Astrocyte of the hippocampus (primary cell): ENCODE measurements around the gene MEIS2.
A peak's percentile ranks its signal among the peaks of the same experiment; 100 is the strongest.

Source experiments
- DNase-seq: peaks from one replicate; pipeline ENCODE4 v3.0.0; 2011; ENCODE audit warnings: low read depth, low spot score

The MEIS2 gene

DNA sequence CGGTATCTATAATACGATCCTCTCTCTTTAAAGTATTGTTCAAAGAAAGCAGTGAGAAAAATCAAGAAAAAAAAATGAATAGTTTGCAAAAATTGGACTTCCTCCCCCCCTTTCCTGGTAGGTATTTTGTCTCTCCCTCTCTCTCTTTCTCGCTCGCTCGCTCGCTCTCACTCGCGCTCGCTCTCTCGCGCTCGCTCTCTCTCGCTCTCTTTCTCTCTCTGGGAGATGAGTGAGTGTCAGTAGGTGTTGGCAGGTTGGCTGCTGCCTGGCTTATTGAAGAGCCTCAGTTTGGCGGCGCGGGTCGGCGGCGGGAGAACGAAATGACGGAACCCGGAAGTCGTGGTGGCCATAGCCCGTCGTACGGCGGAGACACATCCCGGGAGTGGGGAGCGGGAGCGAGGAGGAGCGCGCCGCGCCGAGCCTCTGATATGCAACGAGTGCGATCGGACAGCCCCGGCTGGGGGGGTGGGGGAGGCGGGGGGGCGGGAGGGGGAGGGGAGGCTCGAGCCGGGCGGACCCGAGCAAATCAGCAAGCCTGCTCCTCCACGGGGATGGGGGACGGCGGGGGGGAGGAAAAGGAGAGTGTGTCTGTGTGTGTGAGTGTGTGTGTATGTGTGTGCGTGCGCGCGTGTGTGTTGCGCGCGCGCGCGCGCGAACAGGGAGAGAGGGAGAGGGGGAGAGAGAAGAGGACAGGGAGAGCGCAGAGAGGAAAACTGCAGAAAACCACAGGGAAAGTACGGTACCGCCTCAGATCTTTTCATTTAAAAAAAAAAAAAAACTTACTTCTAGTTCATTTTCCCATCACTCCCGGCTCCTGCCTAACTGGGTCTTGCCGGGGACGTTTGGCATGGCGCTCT, at the start of gene MEIS2:
TSS of gene MEIS2 (minus strand) at position 441 of the 857 bp plus-strand sequence. CDS start 1,083 bp downstream, outside the sequence.
- DNase-seq: peak; percentile 96

DNA sequence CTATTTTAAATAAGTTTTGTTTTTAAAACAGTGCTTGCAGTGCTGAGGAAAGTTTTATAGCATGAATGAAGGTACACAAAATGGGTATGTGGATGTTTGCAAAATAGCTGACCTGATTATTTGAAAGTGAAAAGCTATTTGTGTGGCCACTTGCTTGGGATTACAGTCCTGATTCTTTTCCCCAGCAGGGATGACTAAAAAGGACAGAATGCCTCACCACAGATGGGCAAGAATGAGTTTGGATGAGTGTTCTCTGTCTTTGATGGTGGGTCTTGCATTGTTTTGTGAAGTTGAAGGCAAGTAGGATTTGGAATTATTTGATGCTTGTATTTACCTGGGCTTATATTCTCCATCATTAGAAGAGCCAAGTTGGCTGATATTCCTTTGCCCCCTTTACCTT, 48.8 kb upstream of the MEIS2 start:
- peak; percentile 12 for DNase-seq

DNA sequence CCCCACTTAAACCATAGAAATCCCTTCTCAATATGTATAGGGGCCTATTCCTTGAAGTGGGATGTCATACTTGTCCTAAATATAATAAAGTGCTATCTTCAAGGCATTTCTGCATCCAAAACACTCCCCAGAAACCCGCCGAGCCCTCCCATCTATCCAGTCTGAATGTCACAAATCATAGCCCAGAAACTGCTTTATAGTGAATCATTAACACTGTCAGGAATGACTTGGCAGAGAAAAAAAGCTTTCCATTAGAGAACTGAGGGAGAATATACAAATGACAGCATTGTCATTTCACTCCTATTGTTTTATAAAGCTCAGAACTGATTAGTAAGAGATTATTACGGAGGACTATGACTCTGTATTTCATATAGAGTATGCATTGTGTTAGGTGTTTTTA, 48.4 kb upstream of the MEIS2 start:
- no peak for DNase-seq

DNA sequence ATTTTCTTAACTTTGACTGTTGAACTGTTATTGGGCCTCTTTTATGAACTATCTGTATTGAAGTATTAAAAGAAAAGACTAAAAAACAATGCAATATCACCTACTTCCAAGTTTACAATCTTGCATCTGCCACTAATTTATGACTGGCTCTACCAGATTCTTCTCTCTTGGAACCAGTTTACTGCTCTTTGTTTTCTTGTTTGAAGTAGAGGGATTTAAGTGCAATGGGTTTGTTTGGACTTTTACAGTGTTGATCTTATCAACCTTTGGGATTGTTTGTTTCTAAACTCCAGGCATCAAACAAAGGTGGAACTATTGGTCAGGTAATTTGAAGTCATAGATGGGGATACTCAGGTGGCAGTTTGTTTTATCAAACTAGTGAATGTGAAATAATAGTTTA, 43.0 kb upstream of the MEIS2 start:
- DNase-seq: no peak

DNA sequence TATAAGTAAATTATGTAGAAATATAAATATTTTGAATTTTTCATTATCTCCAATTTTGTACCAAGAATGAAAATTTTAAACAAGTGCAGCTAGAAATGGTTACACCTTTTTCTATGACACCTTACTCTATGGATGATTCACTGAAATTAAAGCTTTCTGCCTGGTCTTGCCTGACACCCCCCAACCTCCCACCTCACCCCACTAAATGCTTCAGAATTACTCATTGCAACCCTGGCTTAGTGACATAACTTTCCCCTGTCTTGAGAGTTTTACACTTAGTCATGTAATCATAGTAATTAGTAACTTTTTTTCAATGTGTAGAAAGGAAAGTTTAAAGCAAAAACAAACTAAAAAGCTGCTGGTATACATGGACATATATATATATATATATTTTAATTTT, 42.0 kb upstream of the MEIS2 start:
- DNase-seq: no peak

DNA sequence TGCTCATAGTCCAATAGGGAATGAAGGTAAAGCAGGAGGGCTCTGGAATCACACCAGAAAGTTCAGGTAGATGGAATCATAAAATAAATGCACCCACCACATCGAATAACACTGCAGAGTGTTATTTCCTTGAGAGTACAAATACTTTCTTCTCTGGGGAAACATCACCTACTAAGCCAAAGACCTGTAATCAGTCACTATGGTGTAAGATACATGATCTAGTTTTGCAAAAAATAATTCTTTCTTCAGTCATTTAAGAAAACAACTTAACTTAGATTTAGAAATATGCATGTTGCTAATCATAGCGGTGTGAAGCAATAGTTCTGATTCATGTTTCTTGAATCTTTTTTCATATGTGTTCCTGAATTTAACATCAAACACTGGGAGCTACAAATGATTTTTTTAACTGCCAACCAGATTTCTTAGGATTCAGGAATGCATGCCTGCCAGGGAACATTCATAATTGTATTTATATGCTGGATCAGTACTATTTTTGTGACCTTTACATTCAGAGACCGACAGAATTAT, 40.2 kb upstream of the MEIS2 start:
- no peak for DNase-seq

DNA sequence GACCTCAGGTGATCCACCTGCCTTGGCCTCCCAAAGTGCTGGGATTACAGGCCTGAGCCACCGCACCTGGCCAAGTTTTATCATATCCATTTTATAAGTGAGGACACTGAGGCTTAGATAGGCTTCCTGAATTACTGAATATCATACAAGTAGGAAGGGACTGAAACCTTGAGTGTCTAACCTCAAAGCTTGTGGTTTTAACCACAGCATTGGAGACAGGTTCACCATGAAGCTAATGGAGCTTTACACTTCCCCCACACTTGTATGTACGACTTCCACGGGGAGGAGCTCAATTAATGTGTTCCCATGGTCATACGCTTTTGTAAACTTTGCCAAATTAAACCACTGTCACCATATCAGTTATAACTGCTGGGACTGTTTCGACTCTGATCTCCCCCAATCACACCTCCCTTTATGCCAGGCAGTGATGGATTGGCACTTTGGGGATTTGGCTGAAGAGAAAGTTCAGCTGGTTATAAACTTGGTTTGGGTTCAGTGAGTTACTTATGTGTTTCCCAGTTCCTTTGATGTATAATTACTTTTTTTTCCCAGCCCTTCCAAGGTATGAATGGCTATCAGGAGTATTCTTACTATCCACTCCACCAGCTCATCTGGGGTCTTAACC, 38.4 kb upstream of the MEIS2 start:
- no peak for DNase-seq

DNA sequence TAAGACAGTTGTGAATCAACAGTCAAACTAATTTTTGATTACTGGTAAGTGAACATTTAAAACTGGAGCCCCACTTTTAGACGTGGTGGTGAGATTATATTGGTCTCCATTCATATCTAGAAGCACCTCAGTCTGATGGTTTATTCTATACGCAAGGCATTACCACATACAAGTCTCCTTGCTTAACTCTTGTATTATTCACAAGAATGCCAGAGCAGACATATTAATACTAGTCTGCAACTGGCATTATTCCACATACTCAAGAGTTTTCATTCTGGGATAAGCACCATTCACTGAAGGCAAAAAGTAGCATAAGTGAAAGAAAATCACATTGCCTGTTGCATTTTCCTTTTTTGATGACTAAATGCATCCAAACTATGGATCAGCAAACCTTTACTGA, 36.9 kb upstream of the MEIS2 start:
- no peak for DNase-seq

DNA sequence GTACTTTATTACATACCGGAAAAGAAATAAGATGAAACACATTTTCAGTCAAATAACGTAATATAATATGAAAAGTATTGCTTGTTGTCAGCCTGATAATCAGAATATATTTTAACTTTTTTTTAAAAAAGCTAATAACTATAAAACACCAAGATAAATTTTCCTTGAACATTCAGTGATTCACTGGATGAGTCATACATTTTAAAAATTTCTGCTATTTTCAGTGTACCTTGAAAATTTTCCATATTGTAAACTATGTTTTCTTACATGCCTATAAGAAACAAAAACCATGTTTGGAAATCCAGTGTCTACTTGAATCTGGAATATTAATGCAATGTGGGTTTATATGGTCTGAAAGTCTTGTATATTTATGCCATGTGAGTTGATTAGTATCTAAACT, 36.3 kb upstream of the MEIS2 start:
- no peak for DNase-seq

DNA sequence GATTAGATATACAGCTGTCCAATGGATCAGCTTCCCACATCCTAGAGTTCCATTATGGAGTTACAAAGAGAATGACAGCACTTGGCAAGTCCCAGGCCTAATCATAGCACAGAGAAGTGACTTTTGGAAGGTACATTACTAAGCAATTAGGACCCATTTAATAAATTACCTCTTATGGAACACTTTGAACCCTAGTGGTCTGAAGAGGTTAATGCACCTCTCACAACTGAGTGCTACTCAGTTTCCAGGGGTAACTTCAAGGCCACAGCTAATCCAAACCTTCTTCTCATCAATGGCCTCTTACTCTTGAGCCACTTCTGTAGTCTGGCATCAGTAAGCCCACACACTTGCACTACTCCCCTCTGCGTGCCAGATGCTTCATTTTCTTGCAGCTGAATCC, 34.9 kb upstream of the MEIS2 start:
- DNase-seq: no peak

DNA sequence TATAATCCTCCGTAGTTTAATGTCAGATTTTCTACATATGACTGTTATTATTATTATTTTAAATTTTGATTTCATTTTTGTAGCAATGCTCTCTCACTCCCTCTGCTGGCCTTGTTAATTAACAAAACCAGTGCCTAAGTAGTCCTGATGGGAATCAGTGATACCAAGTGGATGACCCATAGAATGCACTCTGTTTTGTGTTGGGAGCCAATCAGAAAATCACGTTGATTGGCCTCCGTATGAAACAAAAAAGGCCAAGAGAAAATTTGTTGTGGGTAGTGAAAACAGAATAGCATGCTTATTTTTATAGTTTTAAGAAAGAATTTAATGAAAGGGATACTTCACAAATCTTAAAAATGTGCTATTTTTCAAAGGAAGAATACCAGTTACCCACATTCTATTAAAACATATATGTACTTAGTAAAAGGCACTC, 34.4 kb upstream of the MEIS2 start:
- DNase-seq: peak; percentile 53

DNA sequence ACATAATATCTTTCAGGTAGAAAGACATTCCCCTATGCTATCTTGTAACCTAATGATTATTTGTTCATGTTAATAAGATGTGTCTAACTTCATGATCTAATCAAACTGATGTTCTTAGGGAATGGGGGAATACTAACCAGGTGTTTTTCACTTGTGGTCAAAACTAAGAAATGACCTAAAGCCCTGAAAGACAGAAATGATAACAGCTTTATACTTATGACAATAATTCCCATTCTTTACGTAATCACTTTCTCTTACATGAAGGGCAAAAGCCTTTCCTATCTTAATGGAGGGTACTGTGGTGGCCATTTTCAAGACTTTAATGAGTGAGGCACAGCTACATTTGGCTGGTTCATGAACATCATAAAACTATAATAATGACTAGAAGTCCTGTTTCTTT, 33.9 kb upstream of the MEIS2 start:
- DNase-seq: no peak

DNA sequence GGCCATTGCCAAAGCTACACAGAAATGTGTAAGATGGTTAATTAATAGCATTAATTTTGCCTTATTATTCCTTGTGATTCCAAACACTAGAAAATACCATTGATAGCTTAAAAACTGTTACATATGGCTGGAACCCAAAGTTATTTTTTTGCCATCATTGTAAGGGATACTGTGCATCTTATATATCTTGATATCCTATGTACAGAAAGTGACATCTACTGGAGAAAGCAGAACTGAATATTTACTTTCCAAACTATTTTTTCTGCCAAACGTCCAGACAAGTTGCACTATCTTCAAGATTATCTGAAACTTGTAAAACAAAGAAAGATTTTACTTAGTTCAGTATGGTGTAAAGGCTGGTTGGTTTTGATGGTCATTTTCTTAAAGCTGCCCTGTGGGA, 33.3 kb upstream of the MEIS2 start:
- DNase-seq: peak; percentile 38

DNA sequence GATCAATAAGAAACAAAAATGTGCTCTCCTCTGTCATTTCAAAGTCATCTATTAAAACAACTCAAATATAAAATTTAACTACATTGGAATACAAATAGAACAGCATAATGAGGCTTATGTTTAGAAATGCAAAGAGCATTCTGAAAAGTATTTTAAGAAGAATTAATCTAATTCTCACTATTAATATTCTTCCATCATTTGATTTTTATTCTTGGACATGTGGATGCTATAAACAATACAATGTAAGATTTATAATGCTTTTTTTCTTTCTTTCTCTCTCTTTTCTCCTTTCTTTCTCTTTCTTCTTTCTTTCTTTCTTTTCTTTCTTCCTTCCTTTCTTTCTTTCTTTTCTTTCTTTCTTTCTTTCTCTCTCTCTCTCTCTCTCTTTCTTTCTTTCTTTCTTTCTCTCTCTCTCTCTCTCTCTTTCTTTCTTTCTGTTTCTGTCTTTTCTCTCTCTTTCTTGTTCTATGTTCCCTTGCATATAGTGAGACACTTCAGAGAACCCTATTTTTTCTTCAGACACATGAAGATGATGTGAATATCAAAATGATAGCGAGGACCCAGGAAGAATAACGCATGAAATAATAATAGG, 32.6 kb upstream of the MEIS2 start:
- no peak for DNase-seq

DNA sequence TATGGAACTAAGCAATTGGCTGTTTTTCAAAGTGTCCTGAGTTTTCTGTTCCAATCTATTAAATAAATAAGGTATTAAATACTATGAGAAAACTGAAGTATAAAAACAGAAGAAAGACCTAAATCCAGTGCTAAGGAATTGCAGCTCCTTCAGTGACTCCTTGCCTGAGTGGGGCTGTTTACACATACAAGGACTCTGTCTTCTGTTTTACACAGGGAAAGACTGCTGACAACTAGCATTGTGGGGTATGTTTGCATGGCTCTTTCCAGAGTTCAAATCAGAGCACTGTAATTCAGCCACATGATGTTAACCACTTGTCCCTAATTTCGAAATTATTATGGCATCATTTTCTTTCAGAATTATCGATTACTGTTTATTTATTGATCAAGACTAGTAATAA, 31.3 kb upstream of the MEIS2 start:
- DNase-seq: no peak

DNA sequence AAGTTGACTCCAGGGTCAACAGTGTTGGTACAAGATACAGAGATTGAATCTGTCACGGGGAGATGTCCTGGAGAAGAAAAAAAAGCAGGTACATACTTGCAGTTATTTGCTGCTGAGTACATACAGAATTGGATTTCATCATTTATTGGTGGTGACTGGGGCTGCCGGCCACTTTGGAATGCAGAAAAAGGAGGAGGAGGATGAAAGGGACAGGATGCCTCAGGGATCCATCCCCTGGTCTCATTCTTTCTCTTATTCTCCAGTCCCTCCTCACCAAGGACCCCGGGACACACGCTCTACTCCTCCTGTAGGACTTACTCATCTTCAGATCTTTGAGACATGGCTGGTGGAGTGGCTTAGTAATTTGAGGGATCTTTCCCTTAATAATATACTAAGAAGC, 30.0 kb upstream of the MEIS2 start:
- DNase-seq: no peak

DNA sequence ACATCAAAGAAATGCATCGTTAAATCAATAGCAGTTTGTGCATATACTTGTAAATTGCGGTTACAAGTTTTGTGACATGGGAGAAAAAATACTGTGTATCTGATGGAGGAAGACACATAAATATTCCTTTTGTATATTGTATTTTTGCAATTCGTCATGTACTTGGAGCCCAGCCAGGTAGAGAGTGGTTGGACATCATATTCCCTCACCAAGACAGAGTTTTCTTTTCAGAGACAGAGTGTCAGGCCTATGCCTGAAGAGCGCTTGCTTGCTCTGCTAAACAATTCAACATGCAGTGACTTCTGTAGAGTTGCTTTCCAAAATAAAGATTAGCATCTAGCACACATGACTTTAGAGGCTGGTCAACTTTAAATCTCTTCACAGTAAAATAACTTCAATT, 24.8 kb upstream of the MEIS2 start:
- peak; percentile 50 for DNase-seq

DNA sequence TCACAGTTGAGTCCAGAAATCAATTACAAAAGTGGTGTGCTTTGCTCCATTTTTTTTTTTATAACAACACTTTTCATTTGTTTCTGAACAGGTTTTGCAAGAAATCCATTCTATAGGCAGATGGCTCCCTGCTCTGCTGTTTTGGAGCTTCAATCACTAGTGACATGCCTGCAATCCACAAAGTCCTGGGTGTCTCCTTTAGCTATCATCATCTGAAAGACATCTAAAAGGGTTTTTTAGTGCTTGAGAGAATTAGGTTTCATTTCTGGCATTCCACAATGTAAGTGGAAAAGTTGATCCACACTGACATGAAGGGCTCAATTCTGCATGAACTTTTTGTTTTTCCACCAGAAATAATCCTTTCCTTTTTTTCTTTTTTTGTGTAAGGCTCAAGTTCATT, 24.0 kb upstream of the MEIS2 start:
- no peak for DNase-seq

DNA sequence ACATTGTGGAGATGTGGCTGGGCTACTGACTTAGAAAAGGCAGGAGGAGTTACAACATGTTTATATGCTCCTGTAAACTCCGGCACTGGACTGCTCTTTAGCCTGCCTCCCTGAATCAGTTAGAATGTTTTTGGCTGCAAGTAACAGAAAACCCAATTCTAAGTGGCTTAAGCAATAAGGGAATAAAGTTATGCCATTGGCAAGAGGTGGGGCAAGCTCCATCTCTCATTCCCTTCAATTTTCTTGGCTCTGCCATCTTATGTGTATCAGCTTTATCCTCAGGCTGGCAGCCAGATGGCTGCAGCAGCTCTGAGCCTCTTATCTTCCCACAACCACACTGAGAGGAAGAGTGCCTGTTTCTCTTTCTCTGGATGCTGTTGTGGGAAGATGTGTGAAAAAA, 22.4 kb upstream of the MEIS2 start:
- no peak for DNase-seq

DNA sequence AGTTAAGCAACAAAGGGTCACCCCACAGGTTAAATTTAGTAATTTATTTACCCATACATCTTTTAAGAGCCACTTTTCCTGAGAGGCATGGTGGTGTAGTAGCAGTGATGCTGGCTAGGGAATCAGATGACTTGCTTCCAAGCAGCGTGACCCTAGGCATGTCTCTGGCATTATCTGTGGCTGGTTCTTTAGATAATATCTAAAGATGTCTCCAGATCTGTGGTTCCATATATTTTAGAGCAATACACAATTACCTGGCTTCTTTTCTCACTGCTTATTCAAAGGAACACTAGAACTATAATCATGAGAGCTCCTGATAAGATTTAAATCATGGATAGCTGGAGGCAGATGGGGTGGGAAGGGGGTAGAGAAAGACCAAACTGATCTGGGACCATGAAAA, 21.1 kb upstream of the MEIS2 start:
- DNase-seq: no peak

DNA sequence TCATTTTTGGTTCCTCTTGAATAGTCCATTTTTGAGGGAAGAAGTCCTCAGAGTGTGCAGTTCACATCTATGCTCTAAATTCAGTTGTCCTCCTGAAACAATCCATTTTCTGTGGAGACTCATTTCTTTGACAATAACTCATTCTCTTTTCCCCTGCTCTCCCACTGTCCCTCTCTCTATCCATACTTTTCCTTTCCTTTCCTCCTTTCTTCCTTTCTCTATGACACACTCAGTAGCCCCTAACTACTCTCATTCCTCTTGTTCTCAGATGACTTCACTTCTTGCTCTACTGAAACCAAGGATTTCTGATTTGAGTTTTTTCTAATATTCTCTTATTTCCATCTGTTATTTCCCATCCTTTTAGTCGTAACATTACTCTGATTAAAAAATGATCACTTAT, 16.7 kb upstream of the MEIS2 start:
- no peak for DNase-seq

DNA sequence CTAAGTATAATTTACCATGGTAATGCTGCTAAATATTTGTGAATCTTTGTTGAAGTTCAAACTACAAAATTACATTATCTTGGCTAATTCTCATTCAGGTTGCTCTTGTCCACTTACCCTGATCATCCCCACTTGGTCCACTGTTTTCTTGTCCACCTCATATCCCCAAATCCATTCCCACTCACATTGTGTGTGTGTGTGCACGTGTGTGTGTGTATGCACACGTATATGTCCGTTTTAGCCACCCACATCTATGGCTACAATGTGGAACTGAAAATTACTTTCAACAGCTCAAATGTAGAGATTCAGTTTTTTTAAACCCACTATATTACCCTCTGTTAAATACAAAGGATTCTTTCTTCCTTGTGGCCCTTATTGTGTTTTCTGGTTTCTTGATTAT, 15.2 kb upstream of the MEIS2 start:
- DNase-seq: no peak
